Mesenchymal stem cell (in vitro differentiated cells and primary cell): ENCODE data around the gene OR6K2.

Experiments used
- DNase-seq: peaks from one replicate; pipeline ENCODE4 v3.0.0-alpha.2; 2013
- H2AFZ ChIP-seq: one replicate; pipeline ENCODE4 v1.6.1; 2013; ENCODE audit warnings: low read depth, mild to moderate bottlenecking, control low read depth, inconsistent platforms, low read length, moderate library complexity
- H2AK5ac ChIP-seq: 2 replicates; pipeline ENCODE4 v1.6.1; 2013; ENCODE audit warnings: low read length, moderate library complexity, mild to moderate bottlenecking, inconsistent platforms; ENCODE audit not compliant: severe bottlenecking
- H2BK120ac ChIP-seq: one replicate; pipeline ENCODE4 v1.6.1; 2013; ENCODE audit warnings: low read depth, mild to moderate bottlenecking, inconsistent platforms, low read length, moderate library complexity
- H2BK12ac ChIP-seq, 2 experiments: one replicate each; pipeline ENCODE4 v1.6.1; 2013; ENCODE audit warnings: inconsistent platforms in 2 of 2, low read length in 2 of 2, mild to moderate bottlenecking in 2 of 2, moderate library complexity in 2 of 2, control low read depth in 1 of 2
- H2BK15ac ChIP-seq: one replicate; pipeline ENCODE4 v1.6.1; 2013; ENCODE audit warnings: mild to moderate bottlenecking, low read depth, inconsistent platforms; ENCODE audit not compliant: poor library complexity, severe bottlenecking
- H2BK5ac ChIP-seq: 2 replicates; pipeline ENCODE4 v1.6.1; 2013; ENCODE audit warnings: low read depth, mild to moderate bottlenecking, low read length, control low read depth, inconsistent platforms; ENCODE audit not compliant: poor library complexity, severe bottlenecking
- H3K14ac ChIP-seq, 2 experiments: one replicate each; pipeline ENCODE4 v1.6.1; 2013; ENCODE audit warnings: inconsistent platforms in 2 of 2, low read length in 2 of 2, control low read depth in 1 of 2, mild to moderate bottlenecking in 1 of 2, moderate library complexity in 1 of 2
- H3K18ac ChIP-seq, 2 experiments: one replicate each; pipeline ENCODE4 v1.6.1; 2013; ENCODE audit warnings: inconsistent platforms in 2 of 2, low read length in 2 of 2, control low read depth in 1 of 2, low read depth in 1 of 2, mild to moderate bottlenecking in 1 of 2
- H3K23ac ChIP-seq, 2 experiments: one replicate each; pipeline ENCODE4 v1.6.1; 2013; ENCODE audit warnings: inconsistent platforms in 2 of 2, low read length in 2 of 2, mild to moderate bottlenecking in 2 of 2, moderate library complexity in 2 of 2, control low read depth in 1 of 2
- H3K27ac ChIP-seq: 2 replicates; pipeline ENCODE4 v1.5.1; 2013; ENCODE audit warnings: mild to moderate bottlenecking, moderate library complexity, low read length, control low read depth, inconsistent platforms; ENCODE audit not compliant: poor library complexity, severe bottlenecking
- H3K27me3 ChIP-seq, 2 experiments: 2 replicates each; pipeline versions ENCODE4 v1.6.1 to v1.7.0; 2013; ENCODE audit warnings: low read length in 2 of 2, mild to moderate bottlenecking in 2 of 2, moderate library complexity in 2 of 2, control low read depth in 1 of 2, inconsistent platforms in 1 of 2; ENCODE audit not compliant: control insufficient read depth in 1 of 2, insufficient read depth in 1 of 2
- H3K36me3 ChIP-seq, 2 experiments: 2 replicates each; pipeline versions ENCODE4 v1.6.1 to v1.7.0; 2013; ENCODE audit warnings: low read length in 2 of 2, control low read depth in 1 of 2, inconsistent platforms in 1 of 2, low read depth in 1 of 2, mild to moderate bottlenecking in 1 of 2; ENCODE audit not compliant: insufficient read depth in 2 of 2, control insufficient read depth in 1 of 2
- H3K4ac ChIP-seq, 2 experiments: one replicate each; pipeline ENCODE4 v1.6.1; 2013; ENCODE audit warnings: inconsistent platforms in 2 of 2, low read length in 2 of 2, mild to moderate bottlenecking in 2 of 2, moderate library complexity in 2 of 2, control low read depth in 1 of 2, low read depth in 1 of 2
- H3K4me1 ChIP-seq: 2 replicates; pipeline ENCODE4 v1.6.1; 2013; ENCODE audit warnings: low read depth, low read length, control low read depth; ENCODE audit not compliant: control insufficient read depth, insufficient read depth
- H3K4me2 ChIP-seq: 2 replicates; pipeline ENCODE4 v1.6.1; 2013; ENCODE audit warnings: low read length, mild to moderate bottlenecking, inconsistent platforms; ENCODE audit not compliant: poor library complexity, severe bottlenecking
- H3K4me3 ChIP-seq, 2 experiments: 2 replicates each; pipeline versions ENCODE4 v1.5.1 to v1.7.0; 2013; ENCODE audit warnings: low read length in 2 of 2, mild to moderate bottlenecking in 2 of 2, control low read depth in 1 of 2, low read depth in 1 of 2; ENCODE audit not compliant: insufficient read depth in 1 of 2
- H3K79me1 ChIP-seq: replicated peaks from 2 replicates; pipeline ENCODE4 v1.6.1; 2013; ENCODE audit warnings: mild to moderate bottlenecking, control low read depth, low read length, inconsistent platforms; ENCODE audit not compliant: poor library complexity, severe bottlenecking
- H3K9ac ChIP-seq: 2 replicates; pipeline ENCODE4 v1.7.0; 2013; ENCODE audit warnings: mild to moderate bottlenecking, low read length, moderate library complexity
- H3K9me3 ChIP-seq: 2 replicates; pipeline ENCODE4 v1.7.0; 2013; ENCODE audit warnings: mild to moderate bottlenecking, low read length; ENCODE audit not compliant: control insufficient read depth
- H4K8ac ChIP-seq: one replicate; pipeline ENCODE4 v1.6.1; 2013; ENCODE audit warnings: inconsistent platforms, mild to moderate bottlenecking, low read length, moderate library complexity
- H4K91ac ChIP-seq: one replicate; pipeline ENCODE4 v1.6.1; 2013; ENCODE audit warnings: mild to moderate bottlenecking, low read length, inconsistent platforms
- WGBS: methylation state at CpG from one replicate; pipeline ENCODE4 v1.1.7; 2013; ENCODE audit warnings: mixed read lengths; 5-methylcytosine and 5-hydroxymethylcytosine counted together

OR6K2 gene

GRCh38 chr1:158711098-158711497, 10.6 kb upstream of the OR6K2 start:
- no peak overlapping the region for H2BK120ac ChIP-seq
- no peak overlapping the region for H3K27ac ChIP-seq
- no peak overlapping the region for H2BK15ac ChIP-seq
- no peak overlapping the region for H3K4me2 ChIP-seq
- H3K79me1 ChIP-seq, result no peaks in the 10 kb centered on the region
- no peak for DNase-seq
- no peaks in the 10 kb centered on the region for H3K9me3 ChIP-seq
- H3K23ac ChIP-seq, result no peak overlapping the region
- no peak overlapping the region for H2BK12ac ChIP-seq
- H3K4me1 ChIP-seq, result no peaks in the 10 kb centered on the region
- H4K8ac ChIP-seq, result no peak overlapping the region
- H3K14ac ChIP-seq, result no peak overlapping the region
- H3K36me3 ChIP-seq, result no peaks in the 10 kb centered on the region
- no peak overlapping the region for H2BK5ac ChIP-seq
- H2AFZ ChIP-seq, result no peak overlapping the region
- no peak overlapping the region for H3K4me3 ChIP-seq
- no peak overlapping the region for H2AK5ac ChIP-seq
- 45% methylated on average over 2 of the region's 4 CpGs for WGBS
- H3K18ac ChIP-seq, result no peak overlapping the region
- H3K9ac ChIP-seq, result no peak overlapping the region
- no peaks in the 10 kb centered on the region for H3K27me3 ChIP-seq
- H3K4ac ChIP-seq, result no peak overlapping the region
- no peak overlapping the region for H4K91ac ChIP-seq

GRCh38 chr1:158706096-158706495, 5.6 kb upstream of the OR6K2 start:
- no peak overlapping the region for H4K91ac ChIP-seq
- WGBS, result no CpG with 5 or more reads among the region's 2 CpGs
- no peaks in the 10 kb centered on the region for H3K79me1 ChIP-seq

DNA sequence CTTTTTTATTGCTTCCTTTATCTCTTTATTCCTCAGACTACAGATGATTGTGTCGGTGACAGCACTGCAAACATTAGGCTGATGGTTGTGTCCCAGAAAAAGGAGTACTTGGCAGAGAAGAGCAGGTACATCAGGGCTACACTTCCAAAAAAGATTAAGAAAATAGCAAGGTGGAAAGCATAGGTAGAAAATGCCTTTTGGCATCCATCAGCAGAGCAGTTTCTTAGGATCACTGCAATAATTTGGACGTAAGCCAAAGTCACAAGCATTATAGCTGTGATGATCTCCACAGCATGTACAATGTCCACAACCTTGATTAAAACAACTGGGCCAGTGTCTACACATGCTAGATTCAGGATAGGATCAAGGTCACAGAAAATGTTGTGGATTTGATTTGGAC, 5.9 kb downstream of the OR6K2 start:
- H3K27me3 ChIP-seq, result no peaks in the 10 kb centered on the region
- no peak overlapping the region for H3K4ac ChIP-seq
- no peak overlapping the region for H2AFZ ChIP-seq
- H3K4me1 ChIP-seq, result no peaks in the 10 kb centered on the region
- no peak for DNase-seq
- H2BK12ac ChIP-seq, result no peak overlapping the region
- WGBS, result 82% methylated on average over 2 of the region's 2 CpGs
- H3K18ac ChIP-seq, result no peak overlapping the region
- no peak overlapping the region for H4K8ac ChIP-seq
- H3K9ac ChIP-seq, result no peak overlapping the region
- H3K79me1 ChIP-seq, result no peaks in the 10 kb centered on the region
- H2BK120ac ChIP-seq, result no peak overlapping the region
- H3K9me3 ChIP-seq, result no peaks in the 10 kb centered on the region
- H2BK5ac ChIP-seq, result no peak overlapping the region
- H3K4me2 ChIP-seq, result no peak overlapping the region
- H3K27ac ChIP-seq, result no peak overlapping the region
- no peak overlapping the region for H2BK15ac ChIP-seq
- H3K36me3 ChIP-seq, result no peaks in the 10 kb centered on the region
- H3K23ac ChIP-seq, result no peak overlapping the region
- no peak overlapping the region for H3K4me3 ChIP-seq
- no peak overlapping the region for H3K14ac ChIP-seq
- no peak overlapping the region for H4K91ac ChIP-seq
- no peak overlapping the region for H2AK5ac ChIP-seq

More at GRCh38 chr1:158706096-158706495, 5.6 kb upstream of the OR6K2 start:
- H3K23ac ChIP-seq, result no peak overlapping the region
- H2BK12ac ChIP-seq, result no peak overlapping the region
- no peak overlapping the region for H2BK5ac ChIP-seq
- H3K4me3 ChIP-seq, result no peak overlapping the region
- no peak overlapping the region for H2BK120ac ChIP-seq
- no peak overlapping the region for H3K4ac ChIP-seq
- H3K4me2 ChIP-seq, result no peak overlapping the region
- H3K14ac ChIP-seq, result no peak overlapping the region
- no peak overlapping the region for H3K27ac ChIP-seq
- H2BK15ac ChIP-seq, result no peak overlapping the region
- H3K36me3 ChIP-seq, result no peaks in the 10 kb centered on the region
- H3K27me3 ChIP-seq, result no peaks in the 10 kb centered on the region
- H3K9ac ChIP-seq, result no peak overlapping the region
- H2AK5ac ChIP-seq, result no peak overlapping the region
- DNase-seq, result no peak
- no peak overlapping the region for H4K8ac ChIP-seq
- H2AFZ ChIP-seq, result no peak overlapping the region
- no peak overlapping the region for H3K18ac ChIP-seq
- no peaks in the 10 kb centered on the region for H3K4me1 ChIP-seq
- no peaks in the 10 kb centered on the region for H3K9me3 ChIP-seq

DNA sequence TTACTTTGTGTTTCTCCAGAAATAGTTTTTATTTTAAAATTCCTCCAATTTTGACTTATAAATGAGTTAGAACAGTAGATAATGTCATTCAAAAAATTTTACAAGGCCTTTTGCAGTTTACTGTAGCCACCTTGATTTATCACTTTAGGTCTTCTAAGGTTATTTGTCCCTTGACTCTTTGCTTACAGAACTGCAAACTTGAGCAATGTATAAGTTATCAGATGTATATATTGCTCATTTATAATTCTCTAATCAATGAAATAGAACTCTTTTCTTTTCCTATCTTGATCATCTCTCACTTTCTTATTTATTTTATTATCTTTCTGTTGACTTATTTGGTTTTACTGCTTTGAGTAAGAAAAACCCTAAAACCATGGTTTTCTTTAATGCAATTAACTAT, 8.1 kb downstream of the OR6K2 start:
- no peak overlapping the region for H3K23ac ChIP-seq
- no peaks in the 10 kb centered on the region for H3K9me3 ChIP-seq
- H2BK120ac ChIP-seq, result no peak overlapping the region
- no peak overlapping the region for H2BK15ac ChIP-seq
- no peak overlapping the region for H4K8ac ChIP-seq
- no peak overlapping the region for H3K14ac ChIP-seq
- no peak overlapping the region for H3K27ac ChIP-seq
- no peaks in the 10 kb centered on the region for H3K27me3 ChIP-seq
- no peak overlapping the region for H2BK5ac ChIP-seq
- H3K36me3 ChIP-seq, result no peaks in the 10 kb centered on the region
- H4K91ac ChIP-seq, result no peak overlapping the region
- H2BK12ac ChIP-seq, result no peak overlapping the region
- H3K18ac ChIP-seq, result no peak overlapping the region
- no peaks in the 10 kb centered on the region for H3K4me1 ChIP-seq
- no peak overlapping the region for H3K9ac ChIP-seq
- H2AK5ac ChIP-seq, result no peak overlapping the region
- H3K4me2 ChIP-seq, result no peak overlapping the region
- H2AFZ ChIP-seq, result no peak overlapping the region
- H3K79me1 ChIP-seq, result no peaks in the 10 kb centered on the region
- H3K4me3 ChIP-seq, result no peak overlapping the region
- no peak overlapping the region for H3K4ac ChIP-seq
- DNase-seq, result no peak
